ENCODE data around the gene PSMA6.

GRCh38 chr14:35281341-35281740, 10.8 kb upstream of the PSMA6 start:
- no peak for TF ChIP-seq CTCF (IDR thresholded peaks at IDR 0.05)
- TF ChIP-seq POLR2A (IDR thresholded peaks at IDR 0.05), result no peak
- TF ChIP-seq POLR2AphosphoS5 (IDR thresholded peaks at IDR 0.05), result no peak
